GM23338 (cell line): ENCODE data around the gene CRYBG1. TPM values are rescaled to one million over a fixed set of nuclear protein-coding genes. Genes with fewer than 3 reads are reported as not detected.

Source experiments
- ATAC-seq: fragments of 200-7000 bp; cut with Tn5 transposase; 3 replicates; pipeline ENCODE4 v1.9.1; 2020
- DNase-seq: peaks from one replicate; pipeline ENCODE4 v3.0.0-alpha.2; 2015; ENCODE audit warnings: low spot score
- H2AFZ ChIP-seq: fragments of 200-600 bp; sonication (generic); 2 replicates; pipeline ENCODE4 v1.8.0; 2016; ENCODE audit warnings: antibody characterized with exemption, mild to moderate bottlenecking, moderate library complexity
- H3F3A ChIP-seq: fragments of 200-600 bp; sonication (generic); replicated peaks from 2 replicates; pipeline ENCODE4 v1.8.0; 2017; ENCODE audit warnings: antibody characterized with exemption, mixed run types, low read depth
- H3K27ac ChIP-seq: fragments of 200-600 bp; sonication (generic); 2 replicates; pipeline ENCODE4 v1.6.1; 2016; ENCODE audit warnings: low read depth
- H3K27me3 ChIP-seq: fragments of 200-600 bp; sonication (generic); 2 replicates; pipeline ENCODE4 v1.8.0; 2016; ENCODE audit warnings: mild to moderate bottlenecking, mixed run types, moderate library complexity; ENCODE audit not compliant: insufficient read depth
- H3K36me3 ChIP-seq: fragments of 200-600 bp; sonication (generic); 2 replicates; pipeline ENCODE4 v1.8.0; 2016; ENCODE audit warnings: mild to moderate bottlenecking; ENCODE audit not compliant: insufficient read depth
- H3K4me1 ChIP-seq: fragments of 200-600 bp; sonication (generic); 2 replicates; pipeline ENCODE4 v1.8.0; 2016; ENCODE audit warnings: mild to moderate bottlenecking, moderate library complexity; ENCODE audit not compliant: insufficient read depth
- H3K4me2 ChIP-seq: fragments of 200-600 bp; sonication (generic); 2 replicates; pipeline ENCODE4 v1.7.1; 2017; ENCODE audit warnings: mixed run types
- H3K4me3 ChIP-seq: fragments of 200-600 bp; sonication (generic); 2 replicates; pipeline ENCODE4 v1.6.1; 2016; ENCODE audit warnings: mixed run types
- H3K79me2 ChIP-seq: fragments of 200-600 bp; sonication (generic); replicated peaks from 2 replicates; pipeline ENCODE4 v1.8.0; 2017; ENCODE audit warnings: mild to moderate bottlenecking; ENCODE audit not compliant: insufficient read depth
- H3K9me2 ChIP-seq: fragments of 200-600 bp; sonication (generic); 2 replicates; pipeline ENCODE4 v1.8.0; 2017; ENCODE audit not compliant: insufficient read depth
- H4K20me1 ChIP-seq: fragments of 200-600 bp; sonication (generic); replicated peaks from 2 replicates; pipeline ENCODE4 v1.8.0; 2017; ENCODE audit warnings: mild to moderate bottlenecking; ENCODE audit not compliant: insufficient read depth
- H3K27ac Mint-ChIP-seq: 2 replicates; pipeline ENCODE4 v1.8.0; 2020; ENCODE audit warnings: inconsistent platforms, mild to moderate bottlenecking, moderate library complexity, mixed read lengths
- H3K27me3 Mint-ChIP-seq: 3 replicates; pipeline ENCODE4 v1.8.0; 2022; ENCODE audit warnings: low read depth, mild to moderate bottlenecking, moderate library complexity, mixed read lengths, inconsistent platforms; ENCODE audit not compliant: insufficient read depth, poor library complexity
- H3K36me3 Mint-ChIP-seq: 3 replicates; pipeline ENCODE4 v1.8.0; 2021; ENCODE audit warnings: low read depth, mild to moderate bottlenecking, inconsistent platforms, moderate library complexity, mixed read lengths
- H3K4me1 Mint-ChIP-seq: 3 replicates; pipeline ENCODE4 v1.8.0; 2020; ENCODE audit warnings: mild to moderate bottlenecking, inconsistent platforms, mixed read lengths
- H3K4me3 Mint-ChIP-seq: 3 replicates; pipeline ENCODE4 v1.8.0; 2021; ENCODE audit warnings: moderate library complexity, mild to moderate bottlenecking, inconsistent platforms, mixed read lengths
- H3K9me3 Mint-ChIP-seq: 3 replicates; pipeline ENCODE4 v1.8.0; 2020; ENCODE audit warnings: moderate library complexity, mild to moderate bottlenecking, inconsistent platforms, mixed read lengths
- CREB1 ChIP-seq: fragments of 250-450 bp; sonication (Bioruptor Pico); IDR thresholded peaks from 2 replicates; pipeline ENCODE4 v1.5.0; 2020; ENCODE audit warnings: low read depth, mild to moderate bottlenecking, moderate library complexity
- EZH2 ChIP-seq: fragments of 200-600 bp; sonication (generic); IDR thresholded peaks from one replicate; pipeline ENCODE4 v1.8.0; 2017; ENCODE audit warnings: antibody characterized with exemption, mild to moderate bottlenecking, low read depth; ENCODE audit not compliant: unreplicated experiment
- EZH2phosphoT487 ChIP-seq: fragments of 200-600 bp; sonication (generic); IDR thresholded peaks from one replicate; pipeline ENCODE4 v1.8.1; 2018; ENCODE audit warnings: antibody characterized with exemption; ENCODE audit not compliant: unreplicated experiment
- JUNB ChIP-seq: IDR thresholded peaks from one replicate; pipeline ENCODE4 v1.6.1; 2016; ENCODE audit warnings: antibody characterized with exemption; ENCODE audit not compliant: unreplicated experiment
- NANOG ChIP-seq: IDR thresholded peaks from 2 replicates; pipeline ENCODE4 v1.6.1; 2016; ENCODE audit warnings: antibody characterized with exemption, borderline replicate concordance
- STAT1 ChIP-seq: IDR thresholded peaks from one replicate; pipeline ENCODE4 v1.6.1; 2016; ENCODE audit warnings: antibody characterized with exemption; ENCODE audit not compliant: unreplicated experiment
- ZNF114 ChIP-seq: fragments of 250-450 bp; sonication (Bioruptor Pico); IDR thresholded peaks from 2 replicates; pipeline ENCODE4 v1.5.0; 2020; ENCODE audit warnings: mild to moderate bottlenecking, moderate library complexity
- polyA plus RNA-seq: library from polyadenylated mRNA; unstranded; fragments of >200 nt; fragmentation: Nextera tagmentation; extraction: Ambion mirVana; gene quantifications from 2 replicates; pipeline ENCODE4 v1.2.1, GENCODE V29; 2016
- total RNA-seq: library from RNA; depleted of rRNA; stranded (reverse); fragments of >200 nt; shearing (Covaris generic); gene quantifications from 2 replicates; pipeline ENCODE4 v1.2.3, GENCODE V29; 2014
- TF ChIP-seq, protein P1 (sequence below): IDR thresholded peaks from one replicate; pipeline ENCODE4 v1.6.1; 2018; ENCODE audit warnings: antibody characterized with exemption; ENCODE audit not compliant: unreplicated experiment
- TF ChIP-seq, protein P2 (sequence below): IDR thresholded peaks from 2 replicates; pipeline ENCODE4 v1.6.1; 2016; ENCODE audit warnings: antibody characterized with exemption
- TF ChIP-seq, protein P3 (sequence below), 2 experiments: fragments of 200-600 bp in 1 of 2; sonication (generic) in 1 of 2; conservative IDR thresholded peaks; 2 replicates each; pipeline versions ENCODE4 v1.5.1 to v1.6.1; 2016 to 2017; ENCODE audit warnings: antibody characterized with exemption in 2 of 2, low read depth in 2 of 2, mild to moderate bottlenecking in 2 of 2, moderate library complexity in 1 of 2

CRYBG1 gene
- total and polyA plus RNA-seq, 2 experiments from 2014 or later = 3.7 to 17.2 TPM

DNA sequence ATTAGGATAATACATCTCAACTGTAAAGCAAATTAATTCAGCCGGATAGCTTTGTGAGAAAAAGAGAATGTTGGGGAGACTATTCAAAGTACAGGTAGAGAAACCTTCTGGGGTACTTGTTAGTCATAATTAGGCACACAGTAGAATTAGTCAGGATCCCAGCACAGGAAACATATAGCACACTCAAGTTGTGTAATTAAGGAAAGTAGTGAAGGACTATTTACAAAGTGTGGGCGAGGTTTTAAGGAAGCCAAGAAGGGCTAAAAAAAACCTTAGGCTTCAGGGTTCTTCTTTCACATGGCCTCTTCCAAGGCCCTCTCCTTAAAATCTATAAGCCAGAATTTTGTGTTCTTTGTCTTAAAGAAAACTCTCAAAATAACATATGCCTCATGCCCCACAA, 142.0 kb downstream of the CRYBG1 start (continued):
- TF ChIP-seq, protein P1, sequence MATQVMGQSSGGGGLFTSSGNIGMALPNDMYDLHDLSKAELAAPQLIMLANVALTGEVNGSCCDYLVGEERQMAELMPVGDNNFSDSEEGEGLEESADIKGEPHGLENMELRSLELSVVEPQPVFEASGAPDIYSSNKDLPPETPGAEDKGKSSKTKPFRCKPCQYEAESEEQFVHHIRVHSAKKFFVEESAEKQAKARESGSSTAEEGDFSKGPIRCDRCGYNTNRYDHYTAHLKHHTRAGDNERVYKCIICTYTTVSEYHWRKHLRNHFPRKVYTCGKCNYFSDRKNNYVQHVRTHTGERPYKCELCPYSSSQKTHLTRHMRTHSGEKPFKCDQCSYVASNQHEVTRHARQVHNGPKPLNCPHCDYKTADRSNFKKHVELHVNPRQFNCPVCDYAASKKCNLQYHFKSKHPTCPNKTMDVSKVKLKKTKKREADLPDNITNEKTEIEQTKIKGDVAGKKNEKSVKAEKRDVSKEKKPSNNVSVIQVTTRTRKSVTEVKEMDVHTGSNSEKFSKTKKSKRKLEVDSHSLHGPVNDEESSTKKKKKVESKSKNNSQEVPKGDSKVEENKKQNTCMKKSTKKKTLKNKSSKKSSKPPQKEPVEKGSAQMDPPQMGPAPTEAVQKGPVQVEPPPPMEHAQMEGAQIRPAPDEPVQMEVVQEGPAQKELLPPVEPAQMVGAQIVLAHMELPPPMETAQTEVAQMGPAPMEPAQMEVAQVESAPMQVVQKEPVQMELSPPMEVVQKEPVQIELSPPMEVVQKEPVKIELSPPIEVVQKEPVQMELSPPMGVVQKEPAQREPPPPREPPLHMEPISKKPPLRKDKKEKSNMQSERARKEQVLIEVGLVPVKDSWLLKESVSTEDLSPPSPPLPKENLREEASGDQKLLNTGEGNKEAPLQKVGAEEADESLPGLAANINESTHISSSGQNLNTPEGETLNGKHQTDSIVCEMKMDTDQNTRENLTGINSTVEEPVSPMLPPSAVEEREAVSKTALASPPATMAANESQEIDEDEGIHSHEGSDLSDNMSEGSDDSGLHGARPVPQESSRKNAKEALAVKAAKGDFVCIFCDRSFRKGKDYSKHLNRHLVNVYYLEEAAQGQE = no peak
- TF ChIP-seq ZNF114 = no peak
- no peak for TF ChIP-seq EZH2
- TF ChIP-seq STAT1 = no peak
- TF ChIP-seq, protein P2, sequence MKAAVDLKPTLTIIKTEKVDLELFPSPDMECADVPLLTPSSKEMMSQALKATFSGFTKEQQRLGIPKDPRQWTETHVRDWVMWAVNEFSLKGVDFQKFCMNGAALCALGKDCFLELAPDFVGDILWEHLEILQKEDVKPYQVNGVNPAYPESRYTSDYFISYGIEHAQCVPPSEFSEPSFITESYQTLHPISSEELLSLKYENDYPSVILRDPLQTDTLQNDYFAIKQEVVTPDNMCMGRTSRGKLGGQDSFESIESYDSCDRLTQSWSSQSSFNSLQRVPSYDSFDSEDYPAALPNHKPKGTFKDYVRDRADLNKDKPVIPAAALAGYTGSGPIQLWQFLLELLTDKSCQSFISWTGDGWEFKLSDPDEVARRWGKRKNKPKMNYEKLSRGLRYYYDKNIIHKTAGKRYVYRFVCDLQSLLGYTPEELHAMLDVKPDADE = no peak
- TF ChIP-seq EZH2phosphoT487 = no peak
- TF ChIP-seq CREB1 (CRISPR knock-in tag) = no peak
- no peak for TF ChIP-seq JUNB
- TF ChIP-seq NANOG = no peak
- TF ChIP-seq, protein P3, sequence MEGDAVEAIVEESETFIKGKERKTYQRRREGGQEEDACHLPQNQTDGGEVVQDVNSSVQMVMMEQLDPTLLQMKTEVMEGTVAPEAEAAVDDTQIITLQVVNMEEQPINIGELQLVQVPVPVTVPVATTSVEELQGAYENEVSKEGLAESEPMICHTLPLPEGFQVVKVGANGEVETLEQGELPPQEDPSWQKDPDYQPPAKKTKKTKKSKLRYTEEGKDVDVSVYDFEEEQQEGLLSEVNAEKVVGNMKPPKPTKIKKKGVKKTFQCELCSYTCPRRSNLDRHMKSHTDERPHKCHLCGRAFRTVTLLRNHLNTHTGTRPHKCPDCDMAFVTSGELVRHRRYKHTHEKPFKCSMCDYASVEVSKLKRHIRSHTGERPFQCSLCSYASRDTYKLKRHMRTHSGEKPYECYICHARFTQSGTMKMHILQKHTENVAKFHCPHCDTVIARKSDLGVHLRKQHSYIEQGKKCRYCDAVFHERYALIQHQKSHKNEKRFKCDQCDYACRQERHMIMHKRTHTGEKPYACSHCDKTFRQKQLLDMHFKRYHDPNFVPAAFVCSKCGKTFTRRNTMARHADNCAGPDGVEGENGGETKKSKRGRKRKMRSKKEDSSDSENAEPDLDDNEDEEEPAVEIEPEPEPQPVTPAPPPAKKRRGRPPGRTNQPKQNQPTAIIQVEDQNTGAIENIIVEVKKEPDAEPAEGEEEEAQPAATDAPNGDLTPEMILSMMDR (conservative IDR thresholded peaks at IDR 0.05; ENCODE audit: low read depth in 2 of 2) = no peak

DNA sequence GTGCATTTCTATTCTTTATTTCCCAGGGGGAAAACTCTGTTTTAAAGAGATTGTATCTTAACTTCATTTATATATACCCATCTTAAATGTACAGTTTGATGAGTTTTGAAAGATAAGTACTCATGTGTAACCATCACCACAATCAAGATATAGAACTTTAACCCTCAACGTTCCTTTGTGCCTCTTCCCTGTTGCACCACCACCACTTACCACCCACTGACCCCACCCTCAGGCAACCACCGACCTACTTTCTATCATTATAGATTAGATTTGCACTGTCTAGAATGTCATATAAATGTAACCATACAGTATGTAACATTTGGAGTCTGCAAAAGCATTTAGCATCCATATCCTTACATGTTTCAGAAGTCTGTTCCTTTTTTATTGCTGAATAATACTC, 147.8 kb downstream of the CRYBG1 start:
- H2AFZ ChIP-seq = no peak overlapping the region
- TF ChIP-seq JUNB = no peak
- H3K36me3 ChIP-seq = no peaks in the 10 kb centered on the region
- ATAC-seq = no peak
- no peaks in the 10 kb centered on the region for H3K9me3 Mint-ChIP-seq
- H3K9me2 ChIP-seq = no peaks in the 10 kb centered on the region
- H3K4me3 Mint-ChIP-seq = no peak overlapping the region
- peaks cover 9% of the 10 kb centered on the region for H3F3A ChIP-seq
- peaks cover 64% of the 10 kb centered on the region for H3K27me3 ChIP-seq
- H3K4me1 ChIP-seq = peaks cover 21% of the 10 kb centered on the region
- peaks cover 12% of the 10 kb centered on the region for H4K20me1 ChIP-seq
- no peak for DNase-seq
- no peaks in the 10 kb centered on the region for H3K79me2 ChIP-seq
- H3K27me3 Mint-ChIP-seq = peaks cover 49% of the 10 kb centered on the region
- no peaks in the 10 kb centered on the region; the same call in 2 of the 3 replicates for H3K36me3 Mint-ChIP-seq
- no peak overlapping the region for H3K4me2 ChIP-seq
- H3K4me3 ChIP-seq = no peak overlapping the region
- no peak overlapping the region for H3K27ac ChIP-seq
- no peak overlapping the region for H3K27ac Mint-ChIP-seq
- peaks cover 17% of the 10 kb centered on the region for H3K4me1 Mint-ChIP-seq
